Stomach smooth muscle (tissue), 2 donors: Measurements from ENCODE around the gene ARRB1.

ENCODE experiments used
- H3K27ac ChIP-seq: one replicate; pipeline ENCODE4 v1.7.0; 2013; ENCODE audit warnings: mild to moderate bottlenecking, low read length, inconsistent platforms
- H3K27me3 ChIP-seq, 2 donors: one replicate each; pipeline ENCODE4 v1.7.0; 2013; ENCODE audit warnings: low read length in 2 of 2; ENCODE audit not compliant: insufficient read depth in 2 of 2, control insufficient read depth in 1 of 2
- H3K36me3 ChIP-seq, 2 donors: one replicate each; pipeline ENCODE4 v1.7.0; 2013; ENCODE audit warnings: low read length in 2 of 2; ENCODE audit not compliant: control insufficient read depth in 2 of 2, insufficient read depth in 2 of 2
- H3K4me1 ChIP-seq: one replicate; pipeline ENCODE4 v1.7.0; 2013; ENCODE audit warnings: low read length; ENCODE audit not compliant: control insufficient read depth, insufficient read depth
- H3K4me3 ChIP-seq, 2 donors: one replicate each; pipeline ENCODE4 v1.7.0; 2013; ENCODE audit warnings: low read length in 2 of 2
- H3K9ac ChIP-seq, 2 donors: one replicate each; pipeline ENCODE4 v1.7.0; 2013; ENCODE audit warnings: low read length in 2 of 2, mild to moderate bottlenecking in 1 of 2
- H3K9me3 ChIP-seq, 2 donors: one replicate each; pipeline ENCODE4 v1.7.0; 2013; ENCODE audit warnings: low read length in 2 of 2; ENCODE audit not compliant: control insufficient read depth in 2 of 2
- donor health status: healthy.
- donor health status: Pancreatic carcinoma.

Gene ARRB1

GRCh38 chr11:75323609-75324008 is 27.9 kb downstream of the ARRB1 start:
- Histone ChIP-seq H3K27me3 (no peaks in the 10 kb centered on the region), H3K9ac (no peak overlapping the region), H3K9me3 (no peaks in the 10 kb centered on the region), H3K4me1 (peaks cover 60% of the 10 kb centered on the region), H3K27ac (no peak overlapping the region), H3K4me3 (no peak overlapping the region), H3K36me3 (peaks cover 5 to 10% of the 10 kb centered on the region in 2 donors)

- Histone ChIP-seq H3K4me3 (peak overlapping the region in 1 of 2 donors; percentile 29), H3K36me3 (peaks cover 5 to 10% of the 10 kb centered on the region in 2 donors), H3K9me3 (no peaks in the 10 kb centered on the region), H3K27ac (peak overlapping the region; percentile 46), H3K9ac (no peak overlapping the region), H3K4me1 (peaks cover 53% of the 10 kb centered on the region), H3K27me3 (no peaks in the 10 kb centered on the region)
Observed at GRCh38 chr11:75320643-75321042, 30.8 kb downstream of the ARRB1 start.

- no peak overlapping the region for H3K9ac ChIP-seq
- peak overlapping the region; percentile 46 for H3K27ac ChIP-seq
- peak overlapping the region in 1 of 2 donors; percentile 29 for H3K4me3 ChIP-seq
- peaks cover 5 to 10% of the 10 kb centered on the region in 2 donors for H3K36me3 ChIP-seq
- H3K9me3 ChIP-seq: no peaks in the 10 kb centered on the region
- H3K4me1 ChIP-seq: peaks cover 51% of the 10 kb centered on the region
- H3K27me3 ChIP-seq: no peaks in the 10 kb centered on the region
Observed at GRCh38 chr11:75320046-75320618, 31.3 kb downstream of the ARRB1 start.

GRCh38 chr11:75319035-75319877 is 32.2 kb downstream of the ARRB1 start:
- Histone ChIP-seq H3K9ac (no peak overlapping the region), H3K9me3 (no peaks in the 10 kb centered on the region), H3K4me1 (peaks cover 45% of the 10 kb centered on the region), H3K36me3 (peaks cover 5 to 10% of the 10 kb centered on the region in 2 donors), H3K27me3 (no peaks in the 10 kb centered on the region), H3K27ac (peak overlapping the region; percentile 46), H3K4me3 (peak overlapping the region in 1 of 2 donors; percentile 15)

- Histone ChIP-seq H3K4me3 (no peak overlapping the region), H3K27me3 (no peaks in the 10 kb centered on the region), H3K4me1 (peaks cover 58% of the 10 kb centered on the region), H3K36me3 (peaks cover 0 to 1% of the 10 kb centered on the region in 2 donors), H3K9ac (peak overlapping the region; percentile 5 to 6), H3K27ac (peak overlapping the region; percentile 55), H3K9me3 (no peaks in the 10 kb centered on the region)
Observed at GRCh38 chr11:75317446-75318122, 33.9 kb downstream of the ARRB1 start.

- Histone ChIP-seq H3K9ac (no peak overlapping the region), H3K27ac (peak overlapping the region; percentile 37), H3K9me3 (no peaks in the 10 kb centered on the region), H3K36me3 (peaks cover 0 to 3% of the 10 kb centered on the region in 2 donors), H3K27me3 (no peaks in the 10 kb centered on the region), H3K4me3 (no peak overlapping the region), H3K4me1 (peaks cover 67% of the 10 kb centered on the region)
Observed at GRCh38 chr11:75315439-75315805, 36.0 kb downstream of the ARRB1 start.

GRCh38 chr11:75314771-75315438 is 36.6 kb downstream of the ARRB1 start:
- peaks cover 0 to 5% of the 10 kb centered on the region in 2 donors for H3K36me3 ChIP-seq
- H3K27ac ChIP-seq: peak overlapping the region; percentile 37
- no peaks in the 10 kb centered on the region for H3K9me3 ChIP-seq
- no peak overlapping the region for H3K4me3 ChIP-seq
- H3K9ac ChIP-seq: no peak overlapping the region
- H3K27me3 ChIP-seq: no peaks in the 10 kb centered on the region
- H3K4me1 ChIP-seq: peaks cover 67% of the 10 kb centered on the region

GRCh38 chr11:75313513-75314272 is 37.8 kb downstream of the ARRB1 start:
- peak overlapping the region in 1 of 2 donors; percentile 36 for H3K9ac ChIP-seq
- peaks cover 67% of the 10 kb centered on the region for H3K4me1 ChIP-seq
- peak overlapping the region in 1 of 2 donors; percentile 22 for H3K4me3 ChIP-seq

GRCh38 chr11:75312346-75312745 is 39.1 kb downstream of the ARRB1 start:
- Histone ChIP-seq H3K4me1 (peaks cover 71% of the 10 kb centered on the region), H3K36me3 (peaks cover 0 to 5% of the 10 kb centered on the region in 2 donors), H3K4me3 (peak overlapping the region in 1 of 2 donors; percentile 70), H3K9me3 (no peaks in the 10 kb centered on the region), H3K9ac (peak overlapping the region; percentile 48 to 64), H3K27ac (peak overlapping the region; percentile 75), H3K27me3 (no peaks in the 10 kb centered on the region)

More at GRCh38 chr11:75313513-75314272, 37.8 kb downstream of the ARRB1 start:
- Histone ChIP-seq H3K9me3 (no peaks in the 10 kb centered on the region), H3K27me3 (no peaks in the 10 kb centered on the region), H3K27ac (peak overlapping the region; percentile 75), H3K36me3 (peaks cover 0 to 5% of the 10 kb centered on the region in 2 donors)
